Lung (tissue), 12 donors: Measurements from ENCODE around the gene XPC. TPM values are rescaled to one million over a fixed set of nuclear protein-coding genes. Genes with fewer than 3 reads are reported as not detected.

Experiments
- ATAC-seq: fragments of 200-7000 bp; cut with Tn5 transposase; one replicate; pipeline ENCODE4 v1.9.1; 2020; ENCODE audit warnings: moderate number of reproducible peaks; ENCODE audit not compliant: insufficient read depth, low FRiP score
- DNase-seq, 3 donors: peaks; one replicate each; pipeline ENCODE4 v3.0.0-alpha.2; 2013 to 2017
- H3K27ac ChIP-seq, 2 donors: one replicate each; pipeline ENCODE4 v1.5.1; 2013; ENCODE audit warnings: mild to moderate bottlenecking in 2 of 2, moderate library complexity in 2 of 2, control low read depth in 1 of 2, inconsistent platforms in 1 of 2, low read depth in 1 of 2, low read length in 1 of 2
- H3K27me3 ChIP-seq, 3 donors: one replicate each; pipeline ENCODE4 v1.5.1; 2013; ENCODE audit warnings: low read length in 2 of 3; ENCODE audit not compliant: control insufficient read depth in 3 of 3, insufficient read depth in 3 of 3
- H3K36me3 ChIP-seq, 4 donors: one replicate each; pipeline ENCODE4 v1.5.1; 2013; ENCODE audit warnings: low read length in 4 of 4, mild to moderate bottlenecking in 1 of 4, moderate library complexity in 1 of 4; ENCODE audit not compliant: control insufficient read depth in 4 of 4, insufficient read depth in 4 of 4
- H3K4me1 ChIP-seq, 5 donors: one replicate each; pipeline ENCODE4 v1.5.1; 2013; ENCODE audit warnings: low read length in 5 of 5, mild to moderate bottlenecking in 2 of 5, moderate library complexity in 1 of 5; ENCODE audit not compliant: control insufficient read depth in 5 of 5, insufficient read depth in 5 of 5
- H3K4me3 ChIP-seq: one replicate; pipeline ENCODE4 v1.5.1; 2013; ENCODE audit warnings: mild to moderate bottlenecking, control low read depth, moderate library complexity
- H3K9ac ChIP-seq, 2 donors: one replicate each; pipeline ENCODE4 v1.5.1; 2013; ENCODE audit warnings: low read length in 2 of 2, control low read depth in 1 of 2; ENCODE audit not compliant: insufficient read depth in 1 of 2
- H3K9me3 ChIP-seq, 4 donors: one replicate each; pipeline ENCODE4 v1.5.1; 2013; ENCODE audit warnings: low read length in 3 of 4, mild to moderate bottlenecking in 1 of 4, moderate library complexity in 1 of 4; ENCODE audit not compliant: control insufficient read depth in 4 of 4, insufficient read depth in 3 of 4
- WGBS, 2 donors: extraction: QIAGEN DNeasy Blood & Tissue Kit; methylation state at CpG; one replicate each; pipeline ENCODE4 v1.1.7; 2013; 5-methylcytosine and 5-hydroxymethylcytosine counted together
- polyA plus RNA-seq, 2 donors: library from polyadenylated mRNA; stranded (reverse); fragments of 200-250 nt; gene quantifications; one replicate each; pipeline ENCODE4 v1.2.1, GENCODE V29; 2013
- total RNA-seq, 2 donors: library from RNA; depleted of rRNA in 1 of 2; stranded (reverse); fragments of >200 nt in 1 of 2; gene quantifications; one replicate each; pipeline ENCODE4 v1.2.1, GENCODE V29; 2014 to 2021
- TF ChIP-seq, protein P1 (sequence below): IDR thresholded peaks from 2 replicates; pipeline ENCODE4 v1.5.1; 2012; ENCODE audit warnings: mild to moderate bottlenecking; ENCODE audit errors: control extremely low read depth, extremely low read depth
- donor health status: control.
- donor health status: control.
- donor health status: Bipolar disorder and iron deficiency.
- donor health status: healthy.
- donor health status: DM: yes; HTN: yes; CAD: no.

Gene XPC
- total and polyA plus RNA-seq, 4 donors = 16.4 to 31.9 (median 23.7) TPM

GRCh38 chr3:14220933-14221332, 42.5 kb upstream of the XPC start:
- Histone ChIP-seq H3K27me3 (no peaks in the 10 kb centered on the region), H3K9me3 (peaks cover 0 to 5% (median 1%) of the 10 kb centered on the region in 4 donors), H3K27ac (no peak overlapping the region), H3K9ac (no peak overlapping the region), H3K4me3 (no peak overlapping the region), H3K4me1 (peaks cover 0 to 8% (median 0%) of the 10 kb centered on the region in 5 donors), H3K36me3 (no peaks in the 10 kb centered on the region)
- no peak for ATAC-seq
- 91 to 100% methylated on average over 1 of the region's 1 CpG for WGBS, 2 donors
- TF ChIP-seq, protein P1, sequence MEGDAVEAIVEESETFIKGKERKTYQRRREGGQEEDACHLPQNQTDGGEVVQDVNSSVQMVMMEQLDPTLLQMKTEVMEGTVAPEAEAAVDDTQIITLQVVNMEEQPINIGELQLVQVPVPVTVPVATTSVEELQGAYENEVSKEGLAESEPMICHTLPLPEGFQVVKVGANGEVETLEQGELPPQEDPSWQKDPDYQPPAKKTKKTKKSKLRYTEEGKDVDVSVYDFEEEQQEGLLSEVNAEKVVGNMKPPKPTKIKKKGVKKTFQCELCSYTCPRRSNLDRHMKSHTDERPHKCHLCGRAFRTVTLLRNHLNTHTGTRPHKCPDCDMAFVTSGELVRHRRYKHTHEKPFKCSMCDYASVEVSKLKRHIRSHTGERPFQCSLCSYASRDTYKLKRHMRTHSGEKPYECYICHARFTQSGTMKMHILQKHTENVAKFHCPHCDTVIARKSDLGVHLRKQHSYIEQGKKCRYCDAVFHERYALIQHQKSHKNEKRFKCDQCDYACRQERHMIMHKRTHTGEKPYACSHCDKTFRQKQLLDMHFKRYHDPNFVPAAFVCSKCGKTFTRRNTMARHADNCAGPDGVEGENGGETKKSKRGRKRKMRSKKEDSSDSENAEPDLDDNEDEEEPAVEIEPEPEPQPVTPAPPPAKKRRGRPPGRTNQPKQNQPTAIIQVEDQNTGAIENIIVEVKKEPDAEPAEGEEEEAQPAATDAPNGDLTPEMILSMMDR = no peak
- no peak for DNase-seq

DNA sequence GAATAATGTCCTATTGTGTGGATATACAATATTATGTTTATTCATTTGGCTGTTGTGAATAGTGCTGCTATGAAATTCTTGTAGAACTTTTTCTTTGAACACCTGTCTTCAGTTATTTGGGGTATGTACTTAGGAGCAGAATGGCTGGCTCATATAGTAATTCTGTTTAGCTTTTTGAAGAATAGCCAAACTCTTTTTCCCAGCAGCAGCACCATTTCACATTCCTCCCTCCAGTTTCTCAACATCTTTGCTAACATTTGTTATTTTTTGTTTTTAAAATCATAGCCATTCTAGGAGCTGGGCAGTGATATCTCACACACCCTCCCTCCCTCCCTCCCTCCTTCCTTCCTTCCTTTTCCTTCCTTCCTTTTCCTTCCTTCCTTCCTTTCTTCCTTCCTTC, 40.0 kb upstream of the XPC start:
- TF ChIP-seq, protein P1 = no peak
- ATAC-seq = no peak
- Histone ChIP-seq H3K27me3 (no peaks in the 10 kb centered on the region), H3K36me3 (no peaks in the 10 kb centered on the region), H3K4me1 (no peaks in the 10 kb centered on the region), H3K27ac (no peak overlapping the region), H3K4me3 (no peak overlapping the region), H3K9me3 (peaks cover 0 to 5% (median 0%) of the 10 kb centered on the region in 4 donors), H3K9ac (no peak overlapping the region)
- no peak for DNase-seq

- Histone ChIP-seq H3K4me3 (peak overlapping the region; percentile 10), H3K27me3 (no peaks in the 10 kb centered on the region), H3K36me3 (no peaks in the 10 kb centered on the region), H3K9ac (no peak overlapping the region), H3K27ac (peak overlapping the region in 1 of 2 donors; percentile 46), H3K9me3 (peaks cover 0 to 5% (median 0%) of the 10 kb centered on the region in 4 donors), H3K4me1 (peaks cover 0 to 2% (median 0%) of the 10 kb centered on the region in 5 donors)
- TF ChIP-seq, protein P1 = no peak
- peak; percentile 85 for ATAC-seq
- DNase-seq = peak; percentile 67 to 94 (median 73)
- WGBS, 2 donors = 32 to 73% methylated on average over 22 of the region's 22 CpGs
These were observed 38.1 kb upstream of the XPC start for GRCh38 chr3:14216257-14217048.
